Fibroblast of lung (primary cell): ENCODE results near the gene MRPL55.

Experiments used
- EZH2 ChIP-seq: IDR thresholded peaks from 2 replicates; pipeline ENCODE4 v1.5.1; 2012; ENCODE audit warnings: low read length, control low read depth, mild to moderate bottlenecking; ENCODE audit errors: missing control alignments
- TF ChIP-seq, protein P1 (sequence below), 2 donors: IDR thresholded peaks in 1 of 2; conservative IDR thresholded peaks in 1 of 2; 1 replicate in 1 of 2; 2 replicates in 1 of 2; pipeline ENCODE4 v1.5.1; 2011 to 2012; ENCODE audit warnings: low read length in 2 of 2, control low read depth in 1 of 2, inconsistent platforms in 1 of 2, low read depth in 1 of 2, mild to moderate bottlenecking in 1 of 2

DNA sequence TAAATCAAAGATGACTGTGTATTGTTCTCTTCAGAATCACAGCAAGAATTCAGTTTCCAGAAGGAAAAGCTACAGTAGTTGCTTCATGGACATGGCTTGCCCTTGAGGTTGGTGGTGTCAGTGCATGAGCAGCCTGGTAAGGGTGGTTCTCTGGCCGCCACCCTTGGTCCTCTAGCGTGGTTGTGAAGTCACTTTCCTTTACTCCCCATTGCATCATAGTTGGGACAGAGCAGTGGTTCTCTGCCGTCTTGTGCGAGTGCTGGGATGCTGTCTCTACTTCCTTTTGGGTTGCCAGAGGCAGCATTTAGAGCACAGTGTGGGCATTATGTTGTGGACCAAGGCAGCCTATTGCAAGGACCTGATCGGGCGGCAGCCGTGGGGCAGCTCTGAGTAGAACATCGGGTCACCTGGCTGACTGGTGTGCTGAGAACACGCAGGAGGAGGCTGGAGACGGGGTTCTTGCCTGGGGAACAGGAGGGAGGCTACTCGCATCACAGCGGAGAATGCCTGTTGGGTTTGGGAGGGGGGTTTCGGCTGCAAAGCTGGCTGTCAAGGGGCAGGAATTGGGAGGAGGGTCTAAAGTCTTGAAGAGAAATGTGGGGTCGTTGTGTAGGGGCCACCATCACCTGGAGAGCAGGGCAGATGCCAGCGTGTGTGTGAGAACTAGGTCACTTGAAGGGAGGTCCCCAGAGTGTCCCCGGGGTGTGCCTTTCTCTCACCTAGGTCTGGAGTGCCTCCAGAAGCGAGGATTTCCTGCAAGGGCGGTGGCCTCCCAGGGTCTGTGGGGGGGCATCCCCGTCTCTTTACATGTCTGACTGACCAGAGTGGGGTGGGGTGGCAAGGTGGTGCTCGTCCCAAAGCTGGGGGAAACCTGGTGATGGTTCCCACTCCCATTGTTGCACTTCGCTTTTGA, 20.3 kb downstream of the MRPL55 start:
- TF ChIP-seq, protein P1, sequence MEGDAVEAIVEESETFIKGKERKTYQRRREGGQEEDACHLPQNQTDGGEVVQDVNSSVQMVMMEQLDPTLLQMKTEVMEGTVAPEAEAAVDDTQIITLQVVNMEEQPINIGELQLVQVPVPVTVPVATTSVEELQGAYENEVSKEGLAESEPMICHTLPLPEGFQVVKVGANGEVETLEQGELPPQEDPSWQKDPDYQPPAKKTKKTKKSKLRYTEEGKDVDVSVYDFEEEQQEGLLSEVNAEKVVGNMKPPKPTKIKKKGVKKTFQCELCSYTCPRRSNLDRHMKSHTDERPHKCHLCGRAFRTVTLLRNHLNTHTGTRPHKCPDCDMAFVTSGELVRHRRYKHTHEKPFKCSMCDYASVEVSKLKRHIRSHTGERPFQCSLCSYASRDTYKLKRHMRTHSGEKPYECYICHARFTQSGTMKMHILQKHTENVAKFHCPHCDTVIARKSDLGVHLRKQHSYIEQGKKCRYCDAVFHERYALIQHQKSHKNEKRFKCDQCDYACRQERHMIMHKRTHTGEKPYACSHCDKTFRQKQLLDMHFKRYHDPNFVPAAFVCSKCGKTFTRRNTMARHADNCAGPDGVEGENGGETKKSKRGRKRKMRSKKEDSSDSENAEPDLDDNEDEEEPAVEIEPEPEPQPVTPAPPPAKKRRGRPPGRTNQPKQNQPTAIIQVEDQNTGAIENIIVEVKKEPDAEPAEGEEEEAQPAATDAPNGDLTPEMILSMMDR (conservative IDR thresholded peaks at IDR 0.05 in 1 of 2, IDR thresholded peaks at IDR 0.05 in 1 of 2; ENCODE audit: low read depth in 1 of 2, low read length in 2 of 2) = no peak
- no peak for TF ChIP-seq EZH2
